ENCODE measurements around the gene TOX2. TPM values are rescaled to one million over a fixed set of nuclear protein-coding genes. Genes with fewer than 3 reads are reported as not detected.
A peak's percentile ranks its signal among the peaks of the same experiment; 100 is the strongest.

TOX2 gene
- total RNA-seq, 1 donor from 2014 or later: 4.7 TPM

GRCh38 chr20:44073011-44073674, 158.5 kb downstream of the TOX2 start:
- no peak overlapping the region for H3K27ac Mint-ChIP-seq
- H3K4me1 Mint-ChIP-seq (ENCODE audit: unreplicated experiment): no peaks in the 10 kb centered on the region
- H3K4me3 Mint-ChIP-seq: no peak overlapping the region
- H3K9me3 Mint-ChIP-seq: no peaks in the 10 kb centered on the region
- peaks cover 10% of the 10 kb centered on the region for H3K27me3 Mint-ChIP-seq
- TF ChIP-seq, protein P1, sequence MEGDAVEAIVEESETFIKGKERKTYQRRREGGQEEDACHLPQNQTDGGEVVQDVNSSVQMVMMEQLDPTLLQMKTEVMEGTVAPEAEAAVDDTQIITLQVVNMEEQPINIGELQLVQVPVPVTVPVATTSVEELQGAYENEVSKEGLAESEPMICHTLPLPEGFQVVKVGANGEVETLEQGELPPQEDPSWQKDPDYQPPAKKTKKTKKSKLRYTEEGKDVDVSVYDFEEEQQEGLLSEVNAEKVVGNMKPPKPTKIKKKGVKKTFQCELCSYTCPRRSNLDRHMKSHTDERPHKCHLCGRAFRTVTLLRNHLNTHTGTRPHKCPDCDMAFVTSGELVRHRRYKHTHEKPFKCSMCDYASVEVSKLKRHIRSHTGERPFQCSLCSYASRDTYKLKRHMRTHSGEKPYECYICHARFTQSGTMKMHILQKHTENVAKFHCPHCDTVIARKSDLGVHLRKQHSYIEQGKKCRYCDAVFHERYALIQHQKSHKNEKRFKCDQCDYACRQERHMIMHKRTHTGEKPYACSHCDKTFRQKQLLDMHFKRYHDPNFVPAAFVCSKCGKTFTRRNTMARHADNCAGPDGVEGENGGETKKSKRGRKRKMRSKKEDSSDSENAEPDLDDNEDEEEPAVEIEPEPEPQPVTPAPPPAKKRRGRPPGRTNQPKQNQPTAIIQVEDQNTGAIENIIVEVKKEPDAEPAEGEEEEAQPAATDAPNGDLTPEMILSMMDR (conservative IDR thresholded peaks at IDR 0.05): no peak
- H3K36me3 Mint-ChIP-seq: no peaks in the 10 kb centered on the region
- peak; percentile 57 for DNase-seq (ENCODE audit: extremely low spot score, unreplicated experiment)

- Mint-ChIP-seq H3K27me3 (peaks cover 10% of the 10 kb centered on the region), H3K4me3 (no peak overlapping the region), H3K27ac (no peak overlapping the region), H3K4me1 (ENCODE audit: unreplicated experiment) (no peaks in the 10 kb centered on the region), H3K9me3 (no peaks in the 10 kb centered on the region), H3K36me3 (no peaks in the 10 kb centered on the region)
- TF ChIP-seq, protein P1 (conservative IDR thresholded peaks at IDR 0.05): no peak
- DNase-seq (ENCODE audit: extremely low spot score, unreplicated experiment): peak; percentile 42
Observed at GRCh38 chr20:44073675-44074071, 159.0 kb downstream of the TOX2 start.

- TF ChIP-seq, protein P1 (conservative IDR thresholded peaks at IDR 0.05): no peak
- peak; percentile 32 for DNase-seq (ENCODE audit: extremely low spot score, unreplicated experiment)
- Mint-ChIP-seq H3K4me3 (no peak overlapping the region), H3K36me3 (no peaks in the 10 kb centered on the region), H3K9me3 (no peaks in the 10 kb centered on the region), H3K27ac (no peak overlapping the region), H3K4me1 (ENCODE audit: unreplicated experiment) (no peaks in the 10 kb centered on the region), H3K27me3 (peaks cover 10% of the 10 kb centered on the region)
Observed at GRCh38 chr20:44074252-44075151, 159.8 kb downstream of the TOX2 start.

DNA sequence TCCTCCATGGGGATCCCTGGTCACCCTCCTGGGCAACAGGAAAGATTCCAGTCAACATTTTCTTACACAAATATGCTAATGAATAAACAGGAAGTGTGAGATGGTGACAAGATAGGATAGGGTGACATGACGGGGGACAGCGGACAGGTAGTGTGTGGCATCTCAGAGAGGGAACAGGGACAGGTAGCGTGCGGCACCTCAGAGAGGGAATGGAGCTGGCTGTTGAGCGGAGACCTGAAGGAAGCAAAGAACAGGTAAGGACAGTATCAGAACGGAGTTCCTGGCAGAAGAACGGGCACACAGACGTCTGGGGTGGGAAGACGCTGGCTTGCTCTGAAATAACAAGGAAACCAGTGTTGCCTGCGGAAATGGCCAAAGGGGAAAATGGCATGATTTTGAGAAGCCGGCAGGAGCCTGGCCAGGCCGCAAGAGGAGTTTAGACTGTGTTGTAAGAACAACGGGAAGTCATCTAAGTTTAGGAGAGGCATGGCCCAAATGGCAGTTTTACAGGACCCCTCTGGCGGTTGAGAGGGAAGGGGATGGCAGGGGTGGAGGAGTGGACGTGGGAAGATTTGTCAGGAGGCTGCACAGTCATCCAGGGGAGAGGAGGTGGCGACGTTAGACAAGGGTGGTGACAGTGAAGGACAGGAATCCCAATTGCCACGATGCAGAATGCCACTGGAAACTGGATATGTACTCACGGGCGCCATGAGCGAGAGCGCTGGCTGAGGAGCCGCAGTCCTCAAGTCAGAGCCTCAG, 160.7 kb downstream of the TOX2 start:
- no peak overlapping the region for H3K4me3 Mint-ChIP-seq
- TF ChIP-seq, protein P1 (conservative IDR thresholded peaks at IDR 0.05): no peak
- H3K27me3 Mint-ChIP-seq: peaks cover 10% of the 10 kb centered on the region
- DNase-seq (ENCODE audit: extremely low spot score, unreplicated experiment): peak; percentile 60
- peak overlapping the region; percentile 27 for H3K27ac Mint-ChIP-seq
- H3K4me1 Mint-ChIP-seq (ENCODE audit: unreplicated experiment): no peaks in the 10 kb centered on the region
- H3K36me3 Mint-ChIP-seq: no peaks in the 10 kb centered on the region
- H3K9me3 Mint-ChIP-seq: no peaks in the 10 kb centered on the region

GRCh38 chr20:44075950-44076232, 161.2 kb downstream of the TOX2 start:
- TF ChIP-seq, protein P1 (conservative IDR thresholded peaks at IDR 0.05): no peak
- Mint-ChIP-seq H3K9me3 (no peaks in the 10 kb centered on the region), H3K36me3 (no peaks in the 10 kb centered on the region), H3K27me3 (peaks cover 14% of the 10 kb centered on the region), H3K4me1 (ENCODE audit: unreplicated experiment) (peaks cover 4% of the 10 kb centered on the region), H3K27ac (no peak overlapping the region), H3K4me3 (no peak overlapping the region)
- no peak for DNase-seq (ENCODE audit: extremely low spot score, unreplicated experiment)
